Keratinocyte (primary cell): ENCODE results near the gene PTPRN2. TPM values are rescaled to one million over a fixed set of nuclear protein-coding genes. Genes with fewer than 3 reads are reported as not detected.

Experiments used
- DNase-seq: peaks from one replicate; pipeline ENCODE4 v3.0.0-alpha.2; 2011; ENCODE audit warnings: low read depth, missing footprints, low spot score
- FAIRE-seq: peaks from 2 replicates; lab custom pipeline; 2011; peaks lifted over from hg19 to GRCh38; lab: Jason Lieb, UNC
- H2AFZ ChIP-seq: 2 replicates; pipeline ENCODE4 v1.6.0; 2012; ENCODE audit warnings: low read length, control low read depth, inconsistent platforms; ENCODE audit not compliant: control insufficient read depth
- H3K27ac ChIP-seq: 2 replicates; pipeline ENCODE4 v1.5.1; 2011; ENCODE audit warnings: low read length; ENCODE audit not compliant: control insufficient read depth, insufficient read depth
- H3K27me3 ChIP-seq: 3 replicates; pipeline ENCODE4 v1.6.0; 2011; ENCODE audit warnings: low read length; ENCODE audit not compliant: control insufficient read depth, insufficient read depth; ENCODE audit errors: extremely low read depth
- H3K36me3 ChIP-seq, 2 experiments: 2 replicates in 1 of 2; 3 replicates in 1 of 2; pipeline ENCODE4 v1.5.1; 2011; ENCODE audit warnings: low read length in 2 of 2, mild to moderate bottlenecking in 1 of 2; ENCODE audit not compliant: control insufficient read depth in 2 of 2, insufficient read depth in 2 of 2; ENCODE audit errors: extremely low read depth in 1 of 2
- H3K4me1 ChIP-seq: 3 replicates; pipeline ENCODE4 v1.5.1; 2011; ENCODE audit warnings: low read length; ENCODE audit not compliant: control insufficient read depth, insufficient read depth; ENCODE audit errors: extremely low read depth
- H3K4me2 ChIP-seq: 3 replicates; pipeline ENCODE4 v1.6.0; 2011; ENCODE audit warnings: low read depth, low read length; ENCODE audit not compliant: control insufficient read depth, insufficient read depth; ENCODE audit errors: extremely low read depth
- H3K4me3 ChIP-seq, 3 experiments: fragments of 200-600 bp in 1 of 3; sonication (generic) in 1 of 3; 2 replicates in 2 of 3; 3 replicates in 1 of 3; pipeline ENCODE4 v1.5.1; 2011 to 2016; ENCODE audit warnings: low read length in 3 of 3, mild to moderate bottlenecking in 3 of 3, control low read depth in 2 of 3, inconsistent platforms in 1 of 3, low read depth in 1 of 3, mixed read lengths in 1 of 3, mixed run types in 1 of 3, moderate library complexity in 1 of 3; ENCODE audit not compliant: control insufficient read depth in 2 of 3, insufficient read depth in 2 of 3; ENCODE audit errors: extremely low read depth in 1 of 3
- H3K79me2 ChIP-seq: 2 replicates; pipeline ENCODE4 v1.6.0; 2012; ENCODE audit warnings: low read length; ENCODE audit not compliant: control insufficient read depth, insufficient read depth
- H3K9ac ChIP-seq: 3 replicates; pipeline ENCODE4 v1.6.0; 2011; ENCODE audit warnings: low read length; ENCODE audit not compliant: control insufficient read depth, insufficient read depth; ENCODE audit errors: extremely low read depth
- H3K9me1 ChIP-seq: 3 replicates; pipeline ENCODE4 v1.6.0; 2011; ENCODE audit warnings: low read length; ENCODE audit not compliant: control insufficient read depth, insufficient read depth; ENCODE audit errors: extremely low read depth
- H3K9me3 ChIP-seq: 2 replicates; pipeline ENCODE4 v1.5.1; 2012; ENCODE audit warnings: low read depth, low read length; ENCODE audit not compliant: control insufficient read depth
- H4K20me1 ChIP-seq: 3 replicates; pipeline ENCODE4 v1.6.0; 2011; ENCODE audit warnings: low read length; ENCODE audit not compliant: control insufficient read depth, insufficient read depth; ENCODE audit errors: extremely low read depth
- EZH2 ChIP-seq: IDR thresholded peaks from one replicate; pipeline ENCODE4 v1.6.1; 2012; ENCODE audit warnings: inconsistent platforms, mild to moderate bottlenecking, low read length, moderate library complexity
- dilution Hi-C: fragments of 300-500 bp; cut with MboI; formaldehyde crosslinking; loops from one replicate; pipeline ENCODE4 v1.7.0; 2020; ENCODE audit warnings: low sequenced_read_pairs; ENCODE audit not compliant: extremely low pct_ligation_motif_present
- polyA plus RNA-seq, 5 experiments: library from polyadenylated mRNA; depleted of rRNA in 3 of 5; stranded (reverse) in 3 of 5; stranded (forward) in 1 of 5; unstranded in 1 of 5; fragments of >200 nt; gene quantifications; 1 replicate in 1 of 5; 2 replicates in 3 of 5; 3 replicates in 1 of 5; pipeline versions ENCODE4 v1.2.1 to v1.2.3, GENCODE V29; 2011 to 2012; ENCODE audit warnings: missing spikeins in 2 of 5, low read depth in 1 of 5, low replicate concordance in 1 of 5
- TF ChIP-seq, protein P1 (sequence below), 3 experiments: IDR thresholded peaks in 1 of 3; conservative IDR thresholded peaks in 1 of 3; optimal IDR thresholded peaks in 1 of 3; 2 replicates in 2 of 3; 3 replicates in 1 of 3; pipeline versions ENCODE3 to v1.5.1; 2011; ENCODE audit warnings: low read length in 3 of 3, mild to moderate bottlenecking in 3 of 3, moderate library complexity in 2 of 3, control low read depth in 1 of 3, inconsistent platforms in 1 of 3; ENCODE audit not compliant: insufficient read depth in 2 of 3; ENCODE audit errors: extremely low read depth in 1 of 3

PTPRN2 gene
- polyA plus RNA-seq, 1 donor (not counting 4 experiments of a cell fraction or from before 2014, with no cell fraction given) = not detected

DNA sequence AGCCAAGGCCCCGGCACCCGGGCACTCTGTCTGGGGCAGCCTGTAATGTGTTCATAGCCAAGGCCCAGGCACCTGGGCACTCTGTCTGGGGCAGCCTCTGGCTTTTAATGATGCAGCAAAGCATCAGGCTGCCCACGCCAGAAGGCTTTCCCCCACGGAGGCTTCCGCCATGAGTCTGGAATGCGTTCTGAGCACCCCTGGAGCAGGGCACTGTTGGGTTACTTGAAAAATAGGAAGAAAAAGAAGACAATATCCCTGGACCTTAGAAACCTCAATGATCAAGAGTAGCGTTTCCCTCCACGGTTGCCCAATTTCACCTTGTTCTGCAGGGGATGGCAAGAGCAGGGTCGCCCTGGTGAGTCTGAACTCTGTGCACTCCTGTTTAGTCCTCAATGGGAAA lies 565.0 kb downstream of the PTPRN2 start:
- Histone ChIP-seq H3K9me3 (peaks cover 12% of the 10 kb centered on the region), H3K27ac (no peak overlapping the region), H4K20me1 (no peaks in the 10 kb centered on the region), H3K4me3 (no peak overlapping the region), H3K27me3 (no peaks in the 10 kb centered on the region), H3K79me2 (no peaks in the 10 kb centered on the region), H3K4me2 (no peak overlapping the region), H3K9ac (no peak overlapping the region), H3K36me3 (no peaks in the 10 kb centered on the region), H3K9me1 (no peaks in the 10 kb centered on the region), H3K4me1 (no peaks in the 10 kb centered on the region), H2AFZ (no peak overlapping the region)
- dilution Hi-C loops = no loop called here
- DNase-seq (no peak), FAIRE-seq (no peak)
- TF ChIP-seq EZH2 = no peak
- TF ChIP-seq, protein P1, sequence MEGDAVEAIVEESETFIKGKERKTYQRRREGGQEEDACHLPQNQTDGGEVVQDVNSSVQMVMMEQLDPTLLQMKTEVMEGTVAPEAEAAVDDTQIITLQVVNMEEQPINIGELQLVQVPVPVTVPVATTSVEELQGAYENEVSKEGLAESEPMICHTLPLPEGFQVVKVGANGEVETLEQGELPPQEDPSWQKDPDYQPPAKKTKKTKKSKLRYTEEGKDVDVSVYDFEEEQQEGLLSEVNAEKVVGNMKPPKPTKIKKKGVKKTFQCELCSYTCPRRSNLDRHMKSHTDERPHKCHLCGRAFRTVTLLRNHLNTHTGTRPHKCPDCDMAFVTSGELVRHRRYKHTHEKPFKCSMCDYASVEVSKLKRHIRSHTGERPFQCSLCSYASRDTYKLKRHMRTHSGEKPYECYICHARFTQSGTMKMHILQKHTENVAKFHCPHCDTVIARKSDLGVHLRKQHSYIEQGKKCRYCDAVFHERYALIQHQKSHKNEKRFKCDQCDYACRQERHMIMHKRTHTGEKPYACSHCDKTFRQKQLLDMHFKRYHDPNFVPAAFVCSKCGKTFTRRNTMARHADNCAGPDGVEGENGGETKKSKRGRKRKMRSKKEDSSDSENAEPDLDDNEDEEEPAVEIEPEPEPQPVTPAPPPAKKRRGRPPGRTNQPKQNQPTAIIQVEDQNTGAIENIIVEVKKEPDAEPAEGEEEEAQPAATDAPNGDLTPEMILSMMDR (optimal IDR thresholded peaks at IDR 0.05 in 1 of 3, IDR thresholded peaks at IDR 0.05 in 1 of 3, conservative IDR thresholded peaks at IDR 0.05 in 1 of 3; ENCODE audit: extremely low read depth in 1 of 3, insufficient read depth in 2 of 3, low read length in 3 of 3) = no peak

DNA sequence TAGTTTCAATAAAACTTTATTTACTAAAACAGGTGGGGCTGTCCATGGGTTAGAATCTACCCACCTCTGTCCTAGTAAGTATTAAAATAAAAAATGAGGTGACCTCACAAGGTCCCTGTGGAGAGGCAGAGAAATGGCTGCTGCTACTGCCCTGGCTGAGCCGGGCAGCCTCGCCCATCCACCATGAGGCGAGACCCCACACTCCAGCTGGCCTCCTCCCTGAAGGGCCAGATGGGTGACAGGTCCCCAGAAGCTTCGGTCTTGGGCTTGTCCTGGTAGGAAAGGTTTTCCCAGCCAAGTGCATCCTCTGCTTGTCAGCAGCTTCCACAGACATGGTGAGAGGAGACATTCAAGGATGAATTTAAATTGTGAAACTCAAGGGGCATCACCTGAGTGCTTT lies 565.8 kb downstream of the PTPRN2 start:
- Histone ChIP-seq H3K4me3 (no peak overlapping the region), H3K9me1 (no peaks in the 10 kb centered on the region), H4K20me1 (no peaks in the 10 kb centered on the region), H3K4me2 (no peak overlapping the region), H3K79me2 (no peaks in the 10 kb centered on the region), H3K9me3 (peaks cover 9% of the 10 kb centered on the region), H3K27ac (no peak overlapping the region), H2AFZ (no peak overlapping the region), H3K4me1 (no peaks in the 10 kb centered on the region), H3K27me3 (no peaks in the 10 kb centered on the region), H3K36me3 (no peaks in the 10 kb centered on the region), H3K9ac (no peak overlapping the region)
- FAIRE-seq = no peak
- no peak for DNase-seq
- TF ChIP-seq EZH2 = no peak
- TF ChIP-seq, protein P1 (optimal IDR thresholded peaks at IDR 0.05 in 1 of 3, IDR thresholded peaks at IDR 0.05 in 1 of 3, conservative IDR thresholded peaks at IDR 0.05 in 1 of 3; ENCODE audit: extremely low read depth in 1 of 3, insufficient read depth in 2 of 3, low read length in 3 of 3) = no peak
- dilution Hi-C loops = no loop called here
